GM23338 (cell line): ENCODE data around the gene ZFP92. TPM values are rescaled to one million over a fixed set of nuclear protein-coding genes. Genes with fewer than 3 reads are reported as not detected.

Experiments
- ATAC-seq: fragments of 200-7000 bp; cut with Tn5 transposase; 3 replicates; pipeline ENCODE4 v1.9.1; 2020
- DNase-seq: peaks from one replicate; pipeline ENCODE4 v3.0.0-alpha.2; 2015; ENCODE audit warnings: low spot score
- H2AFZ ChIP-seq: fragments of 200-600 bp; sonication (generic); 2 replicates; pipeline ENCODE4 v1.8.0; 2016; ENCODE audit warnings: antibody characterized with exemption, mild to moderate bottlenecking, moderate library complexity
- H3F3A ChIP-seq: fragments of 200-600 bp; sonication (generic); replicated peaks from 2 replicates; pipeline ENCODE4 v1.8.0; 2017; ENCODE audit warnings: antibody characterized with exemption, mixed run types, low read depth
- H3K27ac ChIP-seq: fragments of 200-600 bp; sonication (generic); 2 replicates; pipeline ENCODE4 v1.6.1; 2016; ENCODE audit warnings: low read depth
- H3K27me3 ChIP-seq: fragments of 200-600 bp; sonication (generic); 2 replicates; pipeline ENCODE4 v1.8.0; 2016; ENCODE audit warnings: mild to moderate bottlenecking, mixed run types, moderate library complexity; ENCODE audit not compliant: insufficient read depth
- H3K36me3 ChIP-seq: fragments of 200-600 bp; sonication (generic); 2 replicates; pipeline ENCODE4 v1.8.0; 2016; ENCODE audit warnings: mild to moderate bottlenecking; ENCODE audit not compliant: insufficient read depth
- H3K4me1 ChIP-seq: fragments of 200-600 bp; sonication (generic); 2 replicates; pipeline ENCODE4 v1.8.0; 2016; ENCODE audit warnings: mild to moderate bottlenecking, moderate library complexity; ENCODE audit not compliant: insufficient read depth
- H3K4me2 ChIP-seq: fragments of 200-600 bp; sonication (generic); 2 replicates; pipeline ENCODE4 v1.7.1; 2017; ENCODE audit warnings: mixed run types
- H3K4me3 ChIP-seq: fragments of 200-600 bp; sonication (generic); 2 replicates; pipeline ENCODE4 v1.6.1; 2016; ENCODE audit warnings: mixed run types
- H3K79me2 ChIP-seq: fragments of 200-600 bp; sonication (generic); replicated peaks from 2 replicates; pipeline ENCODE4 v1.8.0; 2017; ENCODE audit warnings: mild to moderate bottlenecking; ENCODE audit not compliant: insufficient read depth
- H3K9me2 ChIP-seq: fragments of 200-600 bp; sonication (generic); 2 replicates; pipeline ENCODE4 v1.8.0; 2017; ENCODE audit not compliant: insufficient read depth
- H4K20me1 ChIP-seq: fragments of 200-600 bp; sonication (generic); replicated peaks from 2 replicates; pipeline ENCODE4 v1.8.0; 2017; ENCODE audit warnings: mild to moderate bottlenecking; ENCODE audit not compliant: insufficient read depth
- H3K27ac Mint-ChIP-seq: 2 replicates; pipeline ENCODE4 v1.8.0; 2020; ENCODE audit warnings: inconsistent platforms, mild to moderate bottlenecking, moderate library complexity, mixed read lengths
- H3K27me3 Mint-ChIP-seq: 3 replicates; pipeline ENCODE4 v1.8.0; 2022; ENCODE audit warnings: low read depth, mild to moderate bottlenecking, moderate library complexity, mixed read lengths, inconsistent platforms; ENCODE audit not compliant: insufficient read depth, poor library complexity
- H3K36me3 Mint-ChIP-seq: 3 replicates; pipeline ENCODE4 v1.8.0; 2021; ENCODE audit warnings: low read depth, mild to moderate bottlenecking, inconsistent platforms, moderate library complexity, mixed read lengths
- H3K4me1 Mint-ChIP-seq: 3 replicates; pipeline ENCODE4 v1.8.0; 2020; ENCODE audit warnings: mild to moderate bottlenecking, inconsistent platforms, mixed read lengths
- H3K4me3 Mint-ChIP-seq: 3 replicates; pipeline ENCODE4 v1.8.0; 2021; ENCODE audit warnings: moderate library complexity, mild to moderate bottlenecking, inconsistent platforms, mixed read lengths
- H3K9me3 Mint-ChIP-seq: 3 replicates; pipeline ENCODE4 v1.8.0; 2020; ENCODE audit warnings: moderate library complexity, mild to moderate bottlenecking, inconsistent platforms, mixed read lengths
- CREB1 ChIP-seq: fragments of 250-450 bp; sonication (Bioruptor Pico); IDR thresholded peaks from 2 replicates; pipeline ENCODE4 v1.5.0; 2020; ENCODE audit warnings: low read depth, mild to moderate bottlenecking, moderate library complexity
- CTCF ChIP-seq, 2 experiments: fragments of 200-600 bp in 1 of 2; sonication (generic) in 1 of 2; conservative IDR thresholded peaks; 2 replicates each; pipeline versions ENCODE4 v1.5.1 to v1.6.1; 2016 to 2017; ENCODE audit warnings: antibody characterized with exemption in 2 of 2, low read depth in 2 of 2, mild to moderate bottlenecking in 2 of 2, moderate library complexity in 1 of 2
- ETS1 ChIP-seq: IDR thresholded peaks from 2 replicates; pipeline ENCODE4 v1.6.1; 2016; ENCODE audit warnings: antibody characterized with exemption
- EZH2 ChIP-seq: fragments of 200-600 bp; sonication (generic); IDR thresholded peaks from one replicate; pipeline ENCODE4 v1.8.0; 2017; ENCODE audit warnings: antibody characterized with exemption, mild to moderate bottlenecking, low read depth; ENCODE audit not compliant: unreplicated experiment
- EZH2phosphoT487 ChIP-seq: fragments of 200-600 bp; sonication (generic); IDR thresholded peaks from one replicate; pipeline ENCODE4 v1.8.1; 2018; ENCODE audit warnings: antibody characterized with exemption; ENCODE audit not compliant: unreplicated experiment
- JUNB ChIP-seq: IDR thresholded peaks from one replicate; pipeline ENCODE4 v1.6.1; 2016; ENCODE audit warnings: antibody characterized with exemption; ENCODE audit not compliant: unreplicated experiment
- POLR2AphosphoS5 ChIP-seq: IDR thresholded peaks from 2 replicates; pipeline ENCODE4 v1.6.1; 2016; ENCODE audit warnings: antibody characterized with exemption, low read depth
- STAT1 ChIP-seq: IDR thresholded peaks from one replicate; pipeline ENCODE4 v1.6.1; 2016; ENCODE audit warnings: antibody characterized with exemption; ENCODE audit not compliant: unreplicated experiment
- ZNF114 ChIP-seq: fragments of 250-450 bp; sonication (Bioruptor Pico); IDR thresholded peaks from 2 replicates; pipeline ENCODE4 v1.5.0; 2020; ENCODE audit warnings: mild to moderate bottlenecking, moderate library complexity
- polyA plus RNA-seq: library from polyadenylated mRNA; unstranded; fragments of >200 nt; fragmentation: Nextera tagmentation; extraction: Ambion mirVana; gene quantifications from 2 replicates; pipeline ENCODE4 v1.2.1, GENCODE V29; 2016
- total RNA-seq: library from RNA; depleted of rRNA; stranded (reverse); fragments of >200 nt; shearing (Covaris generic); gene quantifications from 2 replicates; pipeline ENCODE4 v1.2.3, GENCODE V29; 2014
- TF ChIP-seq, protein P1 (sequence below): fragments of 250-450 bp; sonication (Bioruptor Pico); IDR thresholded peaks from 2 replicates; pipeline ENCODE4 v1.5.0; 2020; ENCODE audit warnings: mild to moderate bottlenecking, moderate library complexity
- TF ChIP-seq, protein P2 (sequence below): IDR thresholded peaks from one replicate; pipeline ENCODE4 v1.6.1; 2018; ENCODE audit warnings: antibody characterized with exemption; ENCODE audit not compliant: unreplicated experiment

Gene ZFP92
- total and polyA plus RNA-seq, 2 experiments from 2014 or later = 0.05 to 0.52 TPM

DNA sequence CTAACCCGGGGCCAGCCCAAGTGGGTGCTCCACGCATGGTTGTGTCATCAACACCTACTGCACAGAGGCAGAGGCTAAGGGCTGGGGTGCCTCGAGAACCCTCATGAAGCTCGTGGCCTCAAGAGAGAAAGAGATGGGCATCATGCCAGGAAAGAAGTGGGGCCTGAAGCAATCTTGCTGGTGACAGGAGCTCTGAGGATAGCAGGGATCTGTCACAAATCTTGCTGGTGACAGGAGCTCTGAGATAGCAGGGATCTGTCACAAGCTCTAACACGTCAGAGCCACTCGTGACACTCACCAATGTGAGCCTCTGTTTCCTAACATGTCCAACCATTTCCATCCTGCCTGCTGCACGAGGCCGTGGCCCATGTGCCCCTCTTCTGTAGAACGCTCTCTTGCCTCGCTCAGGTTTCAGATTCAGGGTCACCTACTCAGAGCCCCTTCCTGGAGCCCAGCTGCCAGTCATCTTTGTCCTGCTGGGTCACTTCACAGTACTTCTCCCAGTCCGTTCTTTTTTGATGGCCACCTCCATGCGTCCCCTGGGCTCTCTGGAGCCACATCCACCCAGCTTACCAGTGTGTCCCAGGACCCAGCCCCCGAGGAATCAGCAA, 31.2 kb upstream of the ZFP92 start (continued):
- TF ChIP-seq ETS1 = no peak

GRCh38 chrX:153380691-153381090, 30.6 kb upstream of the ZFP92 start:
- Histone ChIP-seq H3F3A (no peaks in the 10 kb centered on the region), H3K4me3 (no peak overlapping the region), H3K27ac (no peak overlapping the region), H3K4me2 (no peak overlapping the region), H3K79me2 (no peaks in the 10 kb centered on the region), H3K36me3 (no peaks in the 10 kb centered on the region), H3K9me2 (no peaks in the 10 kb centered on the region), H3K4me1 (no peaks in the 10 kb centered on the region), H4K20me1 (no peaks in the 10 kb centered on the region), H2AFZ (no peak overlapping the region), H3K27me3 (no peaks in the 10 kb centered on the region)
- DNase-seq (no peak), ATAC-seq (no peak)
- Mint-ChIP-seq H3K27me3 (peaks cover 3% of the 10 kb centered on the region), H3K36me3 (peaks cover 3% of the 10 kb centered on the region; the same call in 2 of the 3 replicates), H3K9me3 (peaks cover 6% of the 10 kb centered on the region; the same call in 2 of the 3 replicates), H3K4me3 (no peak overlapping the region), H3K27ac (no peak overlapping the region), H3K4me1 (peaks cover 6% of the 10 kb centered on the region; the same call in 2 of the 3 replicates)
- no peak for TF ChIP-seq CTCF (conservative IDR thresholded peaks at IDR 0.05; ENCODE audit: low read depth in 2 of 2)
- TF ChIP-seq, protein P1, sequence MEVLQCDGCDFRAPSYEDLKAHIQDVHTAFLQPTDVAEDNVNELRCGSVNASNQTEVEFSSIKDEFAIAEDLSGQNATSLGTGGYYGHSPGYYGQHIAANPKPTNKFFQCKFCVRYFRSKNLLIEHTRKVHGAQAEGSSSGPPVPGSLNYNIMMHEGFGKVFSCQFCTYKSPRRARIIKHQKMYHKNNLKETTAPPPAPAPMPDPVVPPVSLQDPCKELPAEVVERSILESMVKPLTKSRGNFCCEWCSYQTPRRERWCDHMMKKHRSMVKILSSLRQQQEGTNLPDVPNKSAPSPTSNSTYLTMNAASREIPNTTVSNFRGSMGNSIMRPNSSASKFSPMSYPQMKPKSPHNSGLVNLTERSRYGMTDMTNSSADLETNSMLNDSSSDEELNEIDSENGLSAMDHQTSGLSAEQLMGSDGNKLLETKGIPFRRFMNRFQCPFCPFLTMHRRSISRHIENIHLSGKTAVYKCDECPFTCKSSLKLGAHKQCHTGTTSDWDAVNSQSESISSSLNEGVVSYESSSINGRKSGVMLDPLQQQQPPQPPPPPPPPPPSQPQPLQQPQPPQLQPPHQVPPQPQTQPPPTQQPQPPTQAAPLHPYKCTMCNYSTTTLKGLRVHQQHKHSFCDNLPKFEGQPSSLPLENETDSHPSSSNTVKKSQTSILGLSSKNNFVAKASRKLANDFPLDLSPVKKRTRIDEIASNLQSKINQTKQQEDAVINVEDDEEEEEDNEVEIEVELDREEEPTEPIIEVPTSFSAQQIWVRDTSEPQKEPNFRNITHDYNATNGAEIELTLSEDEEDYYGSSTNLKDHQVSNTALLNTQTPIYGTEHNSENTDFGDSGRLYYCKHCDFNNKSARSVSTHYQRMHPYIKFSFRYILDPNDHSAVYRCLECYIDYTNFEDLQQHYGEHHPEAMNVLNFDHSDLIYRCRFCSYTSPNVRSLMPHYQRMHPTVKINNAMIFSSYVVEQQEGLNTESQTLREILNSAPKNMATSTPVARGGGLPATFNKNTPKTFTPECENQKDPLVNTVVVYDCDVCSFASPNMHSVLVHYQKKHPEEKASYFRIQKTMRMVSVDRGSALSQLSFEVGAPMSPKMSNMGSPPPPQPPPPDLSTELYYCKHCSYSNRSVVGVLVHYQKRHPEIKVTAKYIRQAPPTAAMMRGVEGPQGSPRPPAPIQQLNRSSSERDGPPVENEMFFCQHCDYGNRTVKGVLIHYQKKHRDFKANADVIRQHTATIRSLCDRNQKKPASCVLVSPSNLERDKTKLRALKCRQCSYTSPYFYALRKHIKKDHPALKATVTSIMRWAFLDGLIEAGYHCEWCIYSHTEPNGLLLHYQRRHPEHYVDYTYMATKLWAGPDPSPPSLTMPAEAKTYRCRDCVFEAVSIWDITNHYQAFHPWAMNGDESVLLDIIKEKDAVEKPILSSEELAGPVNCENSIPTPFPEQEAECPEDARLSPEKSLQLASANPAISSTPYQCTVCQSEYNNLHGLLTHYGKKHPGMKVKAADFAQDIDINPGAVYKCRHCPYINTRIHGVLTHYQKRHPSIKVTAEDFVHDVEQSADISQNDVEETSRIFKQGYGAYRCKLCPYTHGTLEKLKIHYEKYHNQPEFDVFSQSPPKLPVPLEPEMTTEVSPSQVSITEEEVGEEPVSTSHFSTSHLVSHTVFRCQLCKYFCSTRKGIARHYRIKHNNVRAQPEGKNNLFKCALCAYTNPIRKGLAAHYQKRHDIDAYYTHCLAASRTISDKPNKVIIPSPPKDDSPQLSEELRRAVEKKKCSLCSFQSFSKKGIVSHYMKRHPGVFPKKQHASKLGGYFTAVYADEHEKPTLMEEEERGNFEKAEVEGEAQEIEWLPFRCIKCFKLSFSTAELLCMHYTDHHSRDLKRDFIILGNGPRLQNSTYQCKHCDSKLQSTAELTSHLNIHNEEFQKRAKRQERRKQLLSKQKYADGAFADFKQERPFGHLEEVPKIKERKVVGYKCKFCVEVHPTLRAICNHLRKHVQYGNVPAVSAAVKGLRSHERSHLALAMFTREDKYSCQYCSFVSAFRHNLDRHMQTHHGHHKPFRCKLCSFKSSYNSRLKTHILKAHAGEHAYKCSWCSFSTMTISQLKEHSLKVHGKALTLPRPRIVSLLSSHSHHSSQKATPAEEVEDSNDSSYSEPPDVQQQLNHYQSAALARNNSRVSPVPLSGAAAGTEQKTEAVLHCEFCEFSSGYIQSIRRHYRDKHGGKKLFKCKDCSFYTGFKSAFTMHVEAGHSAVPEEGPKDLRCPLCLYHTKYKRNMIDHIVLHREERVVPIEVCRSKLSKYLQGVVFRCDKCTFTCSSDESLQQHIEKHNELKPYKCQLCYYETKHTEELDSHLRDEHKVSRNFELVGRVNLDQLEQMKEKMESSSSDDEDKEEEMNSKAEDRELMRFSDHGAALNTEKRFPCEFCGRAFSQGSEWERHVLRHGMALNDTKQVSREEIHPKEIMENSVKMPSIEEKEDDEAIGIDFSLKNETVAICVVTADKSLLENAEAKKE = no peak
- TF ChIP-seq STAT1 = no peak
- TF ChIP-seq JUNB = no peak
- TF ChIP-seq, protein P2, sequence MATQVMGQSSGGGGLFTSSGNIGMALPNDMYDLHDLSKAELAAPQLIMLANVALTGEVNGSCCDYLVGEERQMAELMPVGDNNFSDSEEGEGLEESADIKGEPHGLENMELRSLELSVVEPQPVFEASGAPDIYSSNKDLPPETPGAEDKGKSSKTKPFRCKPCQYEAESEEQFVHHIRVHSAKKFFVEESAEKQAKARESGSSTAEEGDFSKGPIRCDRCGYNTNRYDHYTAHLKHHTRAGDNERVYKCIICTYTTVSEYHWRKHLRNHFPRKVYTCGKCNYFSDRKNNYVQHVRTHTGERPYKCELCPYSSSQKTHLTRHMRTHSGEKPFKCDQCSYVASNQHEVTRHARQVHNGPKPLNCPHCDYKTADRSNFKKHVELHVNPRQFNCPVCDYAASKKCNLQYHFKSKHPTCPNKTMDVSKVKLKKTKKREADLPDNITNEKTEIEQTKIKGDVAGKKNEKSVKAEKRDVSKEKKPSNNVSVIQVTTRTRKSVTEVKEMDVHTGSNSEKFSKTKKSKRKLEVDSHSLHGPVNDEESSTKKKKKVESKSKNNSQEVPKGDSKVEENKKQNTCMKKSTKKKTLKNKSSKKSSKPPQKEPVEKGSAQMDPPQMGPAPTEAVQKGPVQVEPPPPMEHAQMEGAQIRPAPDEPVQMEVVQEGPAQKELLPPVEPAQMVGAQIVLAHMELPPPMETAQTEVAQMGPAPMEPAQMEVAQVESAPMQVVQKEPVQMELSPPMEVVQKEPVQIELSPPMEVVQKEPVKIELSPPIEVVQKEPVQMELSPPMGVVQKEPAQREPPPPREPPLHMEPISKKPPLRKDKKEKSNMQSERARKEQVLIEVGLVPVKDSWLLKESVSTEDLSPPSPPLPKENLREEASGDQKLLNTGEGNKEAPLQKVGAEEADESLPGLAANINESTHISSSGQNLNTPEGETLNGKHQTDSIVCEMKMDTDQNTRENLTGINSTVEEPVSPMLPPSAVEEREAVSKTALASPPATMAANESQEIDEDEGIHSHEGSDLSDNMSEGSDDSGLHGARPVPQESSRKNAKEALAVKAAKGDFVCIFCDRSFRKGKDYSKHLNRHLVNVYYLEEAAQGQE = no peak
- no peak for TF ChIP-seq POLR2AphosphoS5
- TF ChIP-seq ETS1 = no peak
- TF ChIP-seq EZH2 = no peak
- no peak for TF ChIP-seq EZH2phosphoT487
- TF ChIP-seq ZNF114 = no peak
- TF ChIP-seq CREB1 (CRISPR knock-in tag) = no peak
